ENCODE results near the gene ZNF557.

Gene ZNF557

GRCh38 chr19:7125221-7125620 is 55.7 kb downstream of the ZNF557 start:
- no peak for DNase-seq

DNA sequence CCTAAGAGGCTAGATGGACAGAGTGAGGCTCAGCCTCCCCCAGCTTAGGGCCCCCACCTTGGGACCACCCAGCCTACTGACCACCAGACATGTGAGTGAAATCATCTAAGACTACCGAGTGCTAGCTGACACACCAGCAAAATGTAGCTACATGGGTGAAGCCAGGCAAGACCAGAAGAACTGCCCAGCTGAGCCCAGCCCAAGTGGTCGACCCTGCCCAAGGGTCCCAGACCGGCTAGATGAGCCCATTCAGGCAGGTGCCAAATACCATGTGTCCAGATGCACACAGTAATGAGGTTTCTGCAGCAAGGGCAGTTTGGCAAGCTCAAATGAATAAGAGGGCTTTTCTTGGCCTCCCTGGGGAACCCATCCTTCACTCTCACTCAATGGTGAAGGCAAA is 56.6 kb downstream of the ZNF557 start:
- DNase-seq, result no peak

DNA sequence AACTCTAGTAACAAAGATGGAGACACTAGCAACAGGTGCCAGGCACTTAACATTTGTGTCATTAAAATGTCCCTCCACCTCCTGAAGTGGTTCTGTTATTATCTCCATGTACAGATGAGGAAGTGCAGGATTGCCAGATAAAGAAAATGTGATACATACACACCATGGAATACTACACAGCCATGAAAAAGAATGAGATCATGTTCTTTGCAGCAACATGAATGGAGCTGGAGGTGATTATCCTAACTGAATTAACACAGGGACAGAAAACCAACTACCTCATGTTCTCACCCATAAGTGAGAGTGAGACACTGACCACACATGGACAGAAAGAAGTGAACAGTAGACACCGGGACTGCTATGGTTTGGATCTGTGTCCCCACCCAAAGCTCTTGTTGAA is 60.5 kb downstream of the ZNF557 start:
- DNase-seq, result no peak

DNA sequence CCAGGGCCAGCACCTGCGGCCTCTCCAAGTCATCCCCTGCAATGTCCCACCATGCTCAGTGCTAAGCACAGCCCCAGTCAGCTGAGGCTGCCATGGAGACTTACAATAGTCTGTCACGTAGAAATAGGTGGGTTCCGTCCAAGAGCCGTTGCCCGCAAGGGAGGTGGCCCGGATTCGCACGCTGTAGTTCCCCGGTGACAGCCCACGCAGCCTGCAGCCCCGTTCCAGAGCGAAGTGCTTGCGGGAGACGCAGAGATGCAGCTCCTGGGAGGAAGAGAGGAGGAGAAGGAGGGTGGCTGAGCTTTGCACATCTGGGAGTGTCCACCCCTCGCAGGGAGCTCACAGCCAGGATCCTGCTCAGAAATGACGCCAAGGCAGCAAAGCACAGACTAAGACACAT is 62.6 kb downstream of the ZNF557 start:
- DNase-seq, result no peak

GRCh38 chr19:7137120-7137519 is 67.6 kb downstream of the ZNF557 start:
- DNase-seq, result no peak

Measured in right kidney (tissue), 1 donor.